Measurements from ENCODE around the gene MRC1. TPM values are rescaled to one million over a fixed set of nuclear protein-coding genes. Genes with fewer than 3 reads are reported as not detected.

Gene MRC1
- total and polyA plus RNA-seq, 2 of the 13 experiments (the other 11 are each of a cell fraction or from before 2014, with no cell fraction given): not detected

DNA sequence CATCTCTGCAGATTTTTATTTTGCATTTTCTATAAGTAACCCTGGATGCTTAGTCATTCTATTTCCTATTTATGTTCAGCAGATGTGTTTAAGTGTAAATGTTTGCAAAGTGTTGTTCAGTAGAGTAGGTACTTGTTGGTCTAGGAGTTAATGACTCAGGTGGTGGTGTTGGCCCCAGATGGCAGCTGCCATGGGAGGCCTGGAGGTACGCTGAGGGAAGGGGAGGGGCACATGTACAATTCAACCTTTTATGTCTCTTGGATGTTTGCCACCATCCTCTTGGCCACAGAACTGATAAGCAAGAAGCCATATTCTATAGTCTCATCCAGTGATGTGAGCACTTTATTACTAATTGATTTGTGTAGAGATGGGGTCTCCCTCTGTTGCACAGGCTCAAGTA is 74.5 kb downstream of the MRC1 start:
- intact Hi-C loops (cut with micrococcal nuclease; ENCODE audit: unreplicated experiment) (no loop called here), in situ Hi-C loops (cut with HindIII; ENCODE audit: extremely low pct_ligation_motif_present, low pct_unique_long_range_greater_than_20kb) (no loop called here)
- H3K9me3 ChIP-seq (ENCODE audit: low read length): no peaks in the 10 kb centered on the region
- no peaks in the 10 kb centered on the region for H3K79me2 ChIP-seq (ENCODE audit: insufficient read depth, low read length)
- FAIRE-seq (no peak), ATAC-seq (no peak), DNase-seq (ENCODE audit: low spot score) (no peak)
- H3K27ac ChIP-seq (ENCODE audit: extremely low read length, insufficient read depth, low read length): no peak overlapping the region
- WGBS (ENCODE audit: low lambda C conversion rate): 0% methylated on average over 1 of the region's 1 CpG
- TF ChIP-seq SNRNP70 (IDR thresholded peaks at IDR 0.05; ENCODE audit: low read depth, low read length) (no peak), SP1 (IDR thresholded peaks at IDR 0.05) (no peak), SP1 (CRISPR knock-in tag; IDR thresholded peaks at IDR 0.05) (no peak), HNRNPH1 (optimal IDR thresholded peaks at IDR 0.05; ENCODE audit: low read depth, low read length) (no peak)
- no peak overlapping the region for H3K4me2 ChIP-seq (ENCODE audit: low read depth, low read length)
- no peaks in the 10 kb centered on the region for H3K4me1 ChIP-seq (ENCODE audit: insufficient read depth, low read length)
- no peak overlapping the region for H2AFZ ChIP-seq (ENCODE audit: low read length)
- H3K9ac ChIP-seq (ENCODE audit: insufficient read depth, low read depth, low read length): no peak overlapping the region
- no TSS peak for BruUV-seq (replicated peaks)
- ChIA-PET POLR2A (no interaction called here), CTCF (ENCODE audit: low intra/inter-chr PET ratio, low total read pairs) (no interaction called here)
- H3K36me3 ChIP-seq (replicated peaks in 1 of 2; ENCODE audit: control insufficient read depth in 1 of 2, insufficient read depth in 2 of 2, low read length in 2 of 2): no peaks in the 10 kb centered on the region
- no peaks in the 10 kb centered on the region for H4K20me1 ChIP-seq (ENCODE audit: insufficient read depth, low read length)
- no peak overlapping the region for H3K4me3 ChIP-seq (replicated peaks in 1 of 3; ENCODE audit: insufficient read depth in 1 of 3, low read depth in 2 of 3, low read length in 3 of 3)
- no peaks in the 10 kb centered on the region; a peak in 1 of 5 replicates for H3K27me3 ChIP-seq (ENCODE audit: control insufficient read depth in 1 of 2, insufficient read depth in 2 of 2, low read length in 2 of 2)

DNA sequence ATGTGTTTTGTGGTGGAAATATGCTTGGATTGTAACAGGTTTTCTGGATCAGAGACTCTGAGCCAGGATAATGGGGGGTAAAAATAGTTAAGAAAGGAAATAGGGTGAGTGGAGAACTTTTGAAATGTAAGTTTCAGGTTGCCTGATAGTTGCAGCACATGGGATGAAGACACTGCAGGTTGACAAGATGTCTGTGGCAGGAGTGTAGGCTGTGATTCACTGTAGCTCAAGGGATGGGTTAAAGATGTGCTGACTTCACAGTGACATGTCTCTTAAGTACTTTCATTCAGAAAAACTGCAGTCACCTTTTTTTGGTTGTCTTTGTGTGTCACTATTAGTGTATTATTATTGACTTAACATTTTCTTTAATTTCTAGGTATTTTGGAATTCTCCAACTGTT is 79.0 kb downstream of the MRC1 start:
- BruUV-seq (replicated peaks): no TSS peak
- intact Hi-C loops (cut with micrococcal nuclease; ENCODE audit: unreplicated experiment): no loop called here
- H3K27me3 ChIP-seq (ENCODE audit: control insufficient read depth in 1 of 2, insufficient read depth in 2 of 2, low read length in 2 of 2): no peaks in the 10 kb centered on the region; a peak in 1 of 5 replicates
- DNase-seq (ENCODE audit: low spot score): no peak
- TF ChIP-seq ZNF619 (CRISPR knock-in tag; IDR thresholded peaks at IDR 0.05): no peak
- no peak for TF ChIP-seq FOXO1 (CRISPR knock-in tag; IDR thresholded peaks at IDR 0.05)
- no peak for TF ChIP-seq ZNF564 (CRISPR knock-in tag; IDR thresholded peaks at IDR 0.05)
- TF ChIP-seq, protein P1, sequence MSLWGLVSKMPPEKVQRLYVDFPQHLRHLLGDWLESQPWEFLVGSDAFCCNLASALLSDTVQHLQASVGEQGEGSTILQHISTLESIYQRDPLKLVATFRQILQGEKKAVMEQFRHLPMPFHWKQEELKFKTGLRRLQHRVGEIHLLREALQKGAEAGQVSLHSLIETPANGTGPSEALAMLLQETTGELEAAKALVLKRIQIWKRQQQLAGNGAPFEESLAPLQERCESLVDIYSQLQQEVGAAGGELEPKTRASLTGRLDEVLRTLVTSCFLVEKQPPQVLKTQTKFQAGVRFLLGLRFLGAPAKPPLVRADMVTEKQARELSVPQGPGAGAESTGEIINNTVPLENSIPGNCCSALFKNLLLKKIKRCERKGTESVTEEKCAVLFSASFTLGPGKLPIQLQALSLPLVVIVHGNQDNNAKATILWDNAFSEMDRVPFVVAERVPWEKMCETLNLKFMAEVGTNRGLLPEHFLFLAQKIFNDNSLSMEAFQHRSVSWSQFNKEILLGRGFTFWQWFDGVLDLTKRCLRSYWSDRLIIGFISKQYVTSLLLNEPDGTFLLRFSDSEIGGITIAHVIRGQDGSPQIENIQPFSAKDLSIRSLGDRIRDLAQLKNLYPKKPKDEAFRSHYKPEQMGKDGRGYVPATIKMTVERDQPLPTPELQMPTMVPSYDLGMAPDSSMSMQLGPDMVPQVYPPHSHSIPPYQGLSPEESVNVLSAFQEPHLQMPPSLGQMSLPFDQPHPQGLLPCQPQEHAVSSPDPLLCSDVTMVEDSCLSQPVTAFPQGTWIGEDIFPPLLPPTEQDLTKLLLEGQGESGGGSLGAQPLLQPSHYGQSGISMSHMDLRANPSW (CRISPR knock-in tag; IDR thresholded peaks at IDR 0.05; ENCODE audit: borderline replicate concordance): no peak
- TF ChIP-seq NCOA1 (CRISPR knock-in tag; IDR thresholded peaks at IDR 0.05): no peak
- TF ChIP-seq, protein P2, sequence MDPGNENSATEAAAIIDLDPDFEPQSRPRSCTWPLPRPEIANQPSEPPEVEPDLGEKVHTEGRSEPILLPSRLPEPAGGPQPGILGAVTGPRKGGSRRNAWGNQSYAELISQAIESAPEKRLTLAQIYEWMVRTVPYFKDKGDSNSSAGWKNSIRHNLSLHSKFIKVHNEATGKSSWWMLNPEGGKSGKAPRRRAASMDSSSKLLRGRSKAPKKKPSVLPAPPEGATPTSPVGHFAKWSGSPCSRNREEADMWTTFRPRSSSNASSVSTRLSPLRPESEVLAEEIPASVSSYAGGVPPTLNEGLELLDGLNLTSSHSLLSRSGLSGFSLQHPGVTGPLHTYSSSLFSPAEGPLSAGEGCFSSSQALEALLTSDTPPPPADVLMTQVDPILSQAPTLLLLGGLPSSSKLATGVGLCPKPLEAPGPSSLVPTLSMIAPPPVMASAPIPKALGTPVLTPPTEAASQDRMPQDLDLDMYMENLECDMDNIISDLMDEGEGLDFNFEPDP (CRISPR knock-in tag; conservative IDR thresholded peaks at IDR 0.05): no peak
- no peak for TF ChIP-seq ZNF143 (CRISPR knock-in tag; IDR thresholded peaks at IDR 0.05)
- H4K20me1 ChIP-seq (ENCODE audit: insufficient read depth, low read length): no peaks in the 10 kb centered on the region
- H3K4me2 ChIP-seq (ENCODE audit: low read depth, low read length): no peak overlapping the region
- no peaks in the 10 kb centered on the region for H3K79me2 ChIP-seq (ENCODE audit: insufficient read depth, low read length)
- no peaks in the 10 kb centered on the region for H3K9me3 ChIP-seq (ENCODE audit: low read length)
- ChIA-PET CTCF (ENCODE audit: low intra/inter-chr PET ratio, low total read pairs) (no interaction called here), POLR2A (no interaction called here)
- H3K36me3 ChIP-seq (replicated peaks in 1 of 2; ENCODE audit: control insufficient read depth in 1 of 2, insufficient read depth in 2 of 2, low read length in 2 of 2): no peaks in the 10 kb centered on the region
- no peak for FAIRE-seq
- no peak overlapping the region for H3K9ac ChIP-seq (ENCODE audit: insufficient read depth, low read depth, low read length)
- no peak overlapping the region for H2AFZ ChIP-seq (ENCODE audit: low read length)
- H3K4me3 ChIP-seq (replicated peaks in 1 of 3; ENCODE audit: insufficient read depth in 1 of 3, low read depth in 2 of 3, low read length in 3 of 3): no peak overlapping the region
- no peak overlapping the region for H3K27ac ChIP-seq (ENCODE audit: extremely low read length, insufficient read depth, low read length)
- in situ Hi-C loops (cut with HindIII; ENCODE audit: extremely low pct_ligation_motif_present, low pct_unique_long_range_greater_than_20kb): no loop called here
- no peak for ATAC-seq
- no peaks in the 10 kb centered on the region for H3K4me1 ChIP-seq (ENCODE audit: insufficient read depth, low read length)

Measured in HepG2 (cell line).